ENCODE data around the gene NCOA7. TPM values are rescaled to one million over a fixed set of nuclear protein-coding genes. Genes with fewer than 3 reads are reported as not detected.

Gene NCOA7
- total RNA-seq, 2 donors from 2014 or later, result 25.6 to 39.2 TPM

GRCh38 chr6:125852587-125852986, 61.8 kb downstream of the NCOA7 start:
- no peak for DNase-seq
- no peak for ATAC-seq
- intact Hi-C loops (cut with DNase I, micrococcal nuclease), result loop anchor here in 1 of 2 donors (10.0 kb wide), 1 partner anchor 102 kb away; the partner anchor contains the start of gene HINT3

DNA sequence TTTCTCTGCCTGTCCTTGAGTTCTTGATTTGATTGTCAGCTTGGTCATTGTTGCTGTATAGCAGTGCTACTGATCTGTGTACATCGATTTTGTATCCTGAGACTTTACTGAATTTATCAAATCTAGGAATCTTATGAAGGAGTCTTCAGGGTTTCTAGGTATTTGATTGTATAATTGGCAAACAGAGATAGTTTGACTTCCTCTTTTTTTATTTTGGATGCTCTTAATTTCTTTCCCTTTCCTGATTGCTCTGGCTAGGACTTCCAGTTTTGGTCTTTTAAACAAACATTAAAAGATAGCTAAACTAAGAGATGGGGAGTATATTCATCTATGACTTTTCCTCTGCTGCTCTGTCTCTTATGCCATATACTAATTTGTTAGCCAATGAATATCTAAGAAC, 62.4 kb downstream of the NCOA7 start:
- intact Hi-C loops (cut with DNase I, micrococcal nuclease), result loop anchor here in 1 of 2 donors (10.0 kb wide), 1 partner anchor 102 kb away; the partner anchor contains the start of gene HINT3
- DNase-seq, result no peak

GRCh38 chr6:125853756-125854155, 63.0 kb downstream of the NCOA7 start:
- no peak for DNase-seq
- intact Hi-C loops (cut with DNase I, micrococcal nuclease), result loop anchor here in 1 of 2 donors (10.0 kb wide), 1 partner anchor 101 kb away; the partner anchor contains the start of gene HINT3
- no peak for ATAC-seq

More for the DNA sequence above, 62.4 kb downstream of the NCOA7 start:
- no peak for ATAC-seq

DNA sequence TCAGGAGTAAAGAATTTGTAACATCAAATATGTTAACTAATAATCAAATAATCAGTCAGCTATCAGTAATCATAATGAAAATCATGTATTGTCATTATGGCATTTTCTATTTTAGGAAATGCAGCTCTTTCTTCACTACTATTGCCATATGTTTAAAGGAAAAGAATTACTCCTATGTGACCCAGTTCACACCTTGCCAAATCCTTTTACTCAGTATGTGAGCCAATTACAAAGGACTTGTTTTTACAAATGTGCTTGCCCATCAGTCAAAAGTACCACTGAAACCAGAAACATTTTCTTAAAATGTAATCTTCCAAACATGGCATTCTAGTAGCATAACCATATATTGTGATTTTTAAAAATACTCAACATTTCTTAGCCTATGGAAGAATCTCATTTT, 63.6 kb downstream of the NCOA7 start:
- DNase-seq (no peak), ATAC-seq (no peak)
- intact Hi-C loops (cut with DNase I, micrococcal nuclease), result loop anchor here in 1 of 2 donors (10.0 kb wide), 1 partner anchor 100 kb away; the partner anchor contains the start of gene HINT3

GRCh38 chr6:125855783-125856182, 65.0 kb downstream of the NCOA7 start:
- ATAC-seq (no peak), DNase-seq (no peak)
- intact Hi-C loops (cut with DNase I, micrococcal nuclease), result loop anchor here in 1 of 2 donors (10.0 kb wide), 1 partner anchor 99 kb away; the partner anchor contains the start of gene HINT3

GRCh38 chr6:125857846-125858245, 67.1 kb downstream of the NCOA7 start:
- no peak for ATAC-seq
- intact Hi-C loops (cut with DNase I, micrococcal nuclease), result loop anchor here in 1 of 2 donors (10.0 kb wide), 1 partner anchor 97 kb away; the partner anchor contains the start of gene HINT3
- no peak for DNase-seq

- intact Hi-C loops (cut with DNase I, micrococcal nuclease), result loop anchor here in 1 of 2 donors (10.0 kb wide), 1 partner anchor 96 kb away; the partner anchor contains the start of gene HINT3
- peak; percentile 42 to 59 for DNase-seq
Observed at GRCh38 chr6:125858427-125859320, 67.9 kb downstream of the NCOA7 start.

GRCh38 chr6:125859727-125860126, 69.0 kb downstream of the NCOA7 start:
- no peak for DNase-seq
- no peak for ATAC-seq
- intact Hi-C loops (cut with DNase I, micrococcal nuclease), result loop anchor here in 1 of 2 donors (10.0 kb wide), 1 partner anchor 95 kb away; the partner anchor contains the start of gene HINT3

More at GRCh38 chr6:125858427-125859320, 67.9 kb downstream of the NCOA7 start:
- ATAC-seq, result peak; percentile 93

GRCh38 chr6:125863023-125863422, 72.3 kb downstream of the NCOA7 start:
- no peak for DNase-seq
- intact Hi-C loops (cut with DNase I, micrococcal nuclease), result no loop called here
- peak; percentile 33 for ATAC-seq

GRCh38 chr6:125865015-125865414, 74.3 kb downstream of the NCOA7 start:
- DNase-seq (no peak), ATAC-seq (no peak)
- intact Hi-C loops (cut with DNase I, micrococcal nuclease), result no loop called here

DNA sequence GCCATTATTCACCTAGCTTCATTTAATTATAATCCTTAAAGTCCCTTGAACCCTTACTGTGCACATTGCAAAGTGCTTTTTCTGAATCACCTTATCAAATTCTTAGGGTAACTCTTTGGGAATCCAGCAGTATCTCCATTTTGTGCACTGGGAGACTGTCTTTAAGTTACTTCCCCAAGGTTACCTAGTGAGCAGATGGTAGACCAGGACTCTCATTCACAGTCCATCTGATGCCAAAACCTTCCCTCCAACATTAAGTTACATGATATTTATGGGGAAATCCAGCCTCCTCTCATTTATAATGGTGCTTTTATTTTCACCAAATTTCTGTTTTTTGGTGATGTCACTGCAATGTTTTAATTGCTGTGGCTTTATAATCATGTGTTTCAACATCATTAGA, 75.7 kb downstream of the NCOA7 start:
- DNase-seq (no peak), ATAC-seq (no peak)
- intact Hi-C loops (cut with DNase I, micrococcal nuclease), result no loop called here

DNA sequence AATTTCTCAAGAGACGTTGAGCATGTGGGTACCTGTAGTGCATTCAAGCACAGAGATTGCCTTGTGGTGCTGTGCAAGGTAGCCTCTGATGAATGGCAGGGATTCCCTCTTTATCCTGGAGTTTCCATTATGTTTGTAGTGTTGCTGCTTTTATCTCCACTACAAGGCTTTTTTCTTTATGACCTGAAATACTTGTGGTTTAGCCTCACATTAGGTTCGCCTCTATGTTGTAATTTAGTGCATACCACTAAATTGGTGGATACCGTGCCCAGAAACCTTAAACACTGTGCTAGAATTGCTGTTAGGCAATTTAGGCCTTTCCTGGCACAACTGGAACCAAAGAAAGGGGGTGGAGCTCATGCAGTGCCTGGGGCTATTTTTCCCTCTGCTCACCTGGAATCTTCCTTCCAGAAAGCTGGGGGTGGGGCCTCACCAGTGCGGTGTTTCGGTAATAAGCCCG, 76.8 kb downstream of the NCOA7 start:
- no peak for DNase-seq
- ATAC-seq, result peak; percentile 29
- intact Hi-C loops (cut with DNase I, micrococcal nuclease), result no loop called here

- intact Hi-C loops (cut with DNase I, micrococcal nuclease), result no loop called here
Observed at GRCh38 chr6:125868252-125868651, 77.5 kb downstream of the NCOA7 start.

GRCh38 chr6:125868678-125869395, 78.1 kb downstream of the NCOA7 start:
- intact Hi-C loops (cut with DNase I, micrococcal nuclease), result no loop called here
- no peak for DNase-seq
- no peak for ATAC-seq

More at GRCh38 chr6:125868252-125868651, 77.5 kb downstream of the NCOA7 start:
- DNase-seq, result no peak
- ATAC-seq, result no peak

DNA sequence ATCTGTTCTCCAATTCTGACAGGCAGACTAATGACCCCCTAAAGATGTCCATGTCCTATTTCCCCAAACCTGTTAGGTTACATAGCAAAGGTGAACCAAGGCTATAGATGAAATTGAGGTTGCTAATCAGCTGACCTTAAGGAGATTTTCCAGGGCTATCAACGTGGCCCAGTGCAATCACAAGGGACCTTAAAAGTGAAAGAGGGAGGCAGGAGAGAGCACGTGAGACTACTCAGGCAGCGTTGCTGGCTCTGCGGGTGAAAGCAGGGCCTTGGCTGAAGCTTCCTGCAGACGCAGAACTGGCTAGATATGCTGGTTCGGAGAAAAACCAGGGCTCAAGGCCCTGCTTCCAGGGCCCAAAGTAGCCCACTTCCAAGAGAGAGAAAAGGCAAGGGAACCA, 78.7 kb downstream of the NCOA7 start:
- DNase-seq (no peak), ATAC-seq (no peak)
- intact Hi-C loops (cut with DNase I, micrococcal nuclease), result no loop called here

GRCh38 chr6:125871365-125871764, 80.6 kb downstream of the NCOA7 start:
- DNase-seq (no peak), ATAC-seq (no peak)
- intact Hi-C loops (cut with DNase I, micrococcal nuclease), result no loop called here

DNA sequence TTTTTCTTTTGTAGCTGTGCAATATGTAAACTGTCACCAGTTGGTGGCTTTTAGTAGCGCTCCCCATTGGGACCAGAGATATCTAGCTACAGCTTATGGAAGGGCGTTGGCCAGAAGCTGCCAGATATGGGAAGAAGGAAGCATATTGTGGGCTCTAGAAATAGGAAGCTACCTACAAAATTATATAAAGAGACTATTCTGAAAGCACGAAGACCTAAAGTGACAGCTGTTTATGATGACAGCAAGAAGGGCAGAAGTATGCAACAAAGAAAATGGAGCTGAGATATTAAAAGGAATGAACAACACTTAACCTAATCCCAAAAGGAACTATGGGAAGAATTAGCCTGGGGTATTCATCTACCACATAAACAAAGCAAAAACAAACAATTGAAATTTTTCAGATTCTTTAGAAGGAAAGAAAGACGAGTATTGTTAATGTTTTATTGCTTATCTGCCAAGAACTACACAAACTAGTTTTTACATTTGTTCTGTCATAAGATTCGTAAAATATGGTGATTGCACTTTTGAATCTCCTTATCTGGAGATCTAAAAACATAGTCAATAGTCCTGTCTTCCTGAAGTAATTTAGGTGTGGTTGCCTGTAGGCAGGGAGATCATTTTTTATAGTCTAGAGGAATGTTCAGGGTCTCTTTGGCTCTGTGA, 81.6 kb downstream of the NCOA7 start:
- intact Hi-C loops (cut with DNase I, micrococcal nuclease), result no loop called here
- ATAC-seq (peak; percentile 87), DNase-seq (no peak)

DNA sequence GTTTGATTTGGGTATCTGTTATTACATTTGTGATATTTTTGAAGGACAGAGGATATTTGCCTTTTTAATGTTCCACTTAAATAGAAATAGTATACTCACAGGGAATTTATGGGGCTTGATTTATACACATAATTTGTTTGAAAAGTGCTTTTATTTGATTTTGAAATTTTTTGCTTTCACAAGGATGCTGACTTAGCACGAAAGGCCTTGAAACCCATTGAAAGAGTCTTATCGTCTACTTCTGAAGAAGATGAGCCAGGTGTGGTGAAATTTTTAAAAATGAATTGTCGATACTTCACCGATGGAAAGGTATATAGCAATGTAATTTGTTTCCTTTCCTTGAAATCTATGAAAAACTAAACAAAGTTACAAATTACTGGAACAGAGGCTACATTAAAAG, 91.5 kb downstream of the NCOA7 start:
- no peak for ATAC-seq
- no peak for DNase-seq
- intact Hi-C loops (cut with DNase I, micrococcal nuclease), result no loop called here

Measured in left colon (tissue), 2 donors.